Measurements from ENCODE around the gene TMEM233.

DNA sequence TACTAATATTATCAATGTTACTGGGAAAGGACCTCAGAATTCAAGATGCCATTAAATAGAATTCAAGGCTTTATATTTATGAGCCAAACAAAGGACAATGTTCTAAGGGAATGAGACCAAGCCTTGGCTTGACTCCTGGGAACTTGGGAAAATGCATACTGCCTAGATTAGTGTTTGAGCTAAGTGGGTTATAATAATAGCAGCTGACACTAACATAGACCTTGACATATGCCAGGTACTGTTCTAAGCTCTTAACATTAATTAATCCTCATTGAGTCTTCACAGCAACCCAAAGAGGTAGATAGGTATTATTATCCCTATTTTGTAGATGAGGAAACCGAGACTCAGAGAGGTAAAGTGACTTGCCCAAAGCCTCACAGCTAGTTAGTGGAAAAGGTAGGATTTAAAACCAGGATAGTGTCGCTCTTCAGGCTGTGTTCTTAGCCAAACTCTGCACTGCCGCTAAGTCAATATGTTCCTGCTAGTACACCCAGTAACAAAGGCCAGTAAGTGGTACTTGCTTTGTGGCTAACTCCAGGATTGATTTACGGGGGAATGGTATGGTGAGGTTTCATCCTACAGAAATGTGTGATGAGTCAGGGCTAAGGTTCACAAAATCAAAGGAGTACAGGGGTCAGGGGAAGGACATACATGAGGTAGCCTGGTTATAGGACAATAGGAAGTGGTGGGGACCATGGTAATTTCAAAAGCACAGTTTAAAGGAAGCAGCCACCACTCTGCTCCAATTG, 38.5 kb downstream of the TMEM233 start:
- no peak for TF ChIP-seq CTCF (IDR thresholded peaks at IDR 0.05)
- no peak for TF ChIP-seq EP300 (IDR thresholded peaks at IDR 0.05)
